ENCODE measurements around the gene TMEM132E. TPM values are rescaled to one million over a fixed set of nuclear protein-coding genes. Genes with fewer than 3 reads are reported as not detected.

Gene TMEM132E
- polyA plus RNA-seq, 2 of the 4 experiments (the other 2 are of a cell fraction) = not detected

DNA sequence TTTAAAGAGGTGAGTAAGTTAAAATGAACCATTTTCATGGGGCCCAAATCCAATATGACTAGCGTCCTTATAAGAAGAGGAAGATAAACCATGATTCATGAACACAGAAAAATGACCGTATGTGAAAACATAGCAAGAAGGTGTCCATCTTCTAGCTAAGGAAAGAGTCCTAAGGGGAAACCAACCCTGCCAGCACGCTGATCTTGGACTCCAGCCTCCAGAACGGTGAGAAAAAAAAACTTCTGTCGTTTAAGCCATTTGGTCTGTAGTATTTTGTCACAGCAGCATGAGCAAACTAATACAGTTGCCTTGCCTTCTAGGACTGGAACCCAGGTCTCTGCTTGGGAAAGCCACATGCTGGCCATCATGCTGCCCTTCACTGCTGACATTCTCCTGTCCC lies 4.2 kb upstream of the TMEM132E start:
- no peak for FAIRE-seq
- Histone ChIP-seq H3K9me3 (no peaks in the 10 kb centered on the region), H3K4me1 (peaks cover 13% of the 10 kb centered on the region; the same call in 2 of the 3 replicates), H3K27ac (no peak overlapping the region), H3K4me3 (no peak overlapping the region), H3K4me2 (no peak overlapping the region)
- TF ChIP-seq BHLHE40 (IDR thresholded peaks at IDR 0.05; ENCODE audit: low read depth, low read length) (no peak), NFE2L2 (conservative IDR thresholded peaks at IDR 0.05; ENCODE audit: low read length) (no peak), PHF8 (IDR thresholded peaks at IDR 0.05; ENCODE audit: borderline replicate concordance, low read depth) (no peak), RAD21 (conservative IDR thresholded peaks at IDR 0.05 in 1 of 2, IDR thresholded peaks at IDR 0.05 in 1 of 2) (no peak), ZC3H11A (IDR thresholded peaks at IDR 0.05) (no peak), KDM1A (IDR thresholded peaks at IDR 0.05; ENCODE audit: low read depth) (no peak)
- TF ChIP-seq, protein P1, sequence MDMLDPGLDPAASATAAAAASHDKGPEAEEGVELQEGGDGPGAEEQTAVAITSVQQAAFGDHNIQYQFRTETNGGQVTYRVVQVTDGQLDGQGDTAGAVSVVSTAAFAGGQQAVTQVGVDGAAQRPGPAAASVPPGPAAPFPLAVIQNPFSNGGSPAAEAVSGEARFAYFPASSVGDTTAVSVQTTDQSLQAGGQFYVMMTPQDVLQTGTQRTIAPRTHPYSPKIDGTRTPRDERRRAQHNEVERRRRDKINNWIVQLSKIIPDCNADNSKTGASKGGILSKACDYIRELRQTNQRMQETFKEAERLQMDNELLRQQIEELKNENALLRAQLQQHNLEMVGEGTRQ (IDR thresholded peaks at IDR 0.05) = no peak
- 19% methylated on average over 5 of the region's 5 CpGs for WGBS (ENCODE audit: missing lambda C conversion rate)
- ChIA-PET POLR2A (no interaction called here), CTCF (interaction anchor here (1.3 to 2.0 kb wide), 3 partner anchors 13 to 56 kb away, joined by 3 to 5 read pairs (median 4); no protein-coding TSS in a partner anchor)
- no peak for DNase-seq (ENCODE audit: low read depth in 1 of 2, low spot score in 1 of 2)
- no peak for ATAC-seq

DNA sequence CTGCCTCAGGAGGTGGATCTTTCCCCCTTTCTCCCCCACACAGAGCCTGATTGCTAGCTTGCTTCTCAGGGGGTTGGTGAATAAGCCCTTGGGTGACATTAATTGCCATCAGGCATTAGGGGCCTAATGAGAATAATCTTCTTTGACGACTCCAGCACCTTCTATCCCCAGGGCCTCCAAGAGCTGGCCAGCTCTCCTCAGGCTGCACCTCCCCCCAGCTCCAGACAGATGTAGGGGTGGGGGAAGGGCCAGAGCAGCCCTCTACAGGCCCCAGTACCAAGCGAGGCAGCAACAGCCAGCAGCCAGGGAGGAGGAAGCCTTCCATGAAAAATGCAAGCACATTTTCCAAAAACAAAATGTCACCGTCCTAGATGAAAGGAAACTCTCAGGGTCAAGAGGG lies 1.4 kb upstream of the TMEM132E start:
- no peak overlapping the region for H3K4me3 ChIP-seq
- no peaks in the 10 kb centered on the region for H3K9me3 ChIP-seq
- H3K4me2 ChIP-seq = no peak overlapping the region
- H3K4me1 ChIP-seq = peaks cover 25% of the 10 kb centered on the region
- H3K27ac ChIP-seq = no peak overlapping the region
- 40% methylated on average over 3 of the region's 3 CpGs for WGBS (ENCODE audit: missing lambda C conversion rate)
- TF ChIP-seq CTCF (IDR thresholded peaks at IDR 0.05) (no peak), REST (IDR thresholded peaks at IDR 0.05) (no peak), SMC3 (IDR thresholded peaks at IDR 0.05) (no peak), ESRRA (IDR thresholded peaks at IDR 0.05; ENCODE audit: borderline replicate concordance, low read length) (no peak), EHMT2 (IDR thresholded peaks at IDR 0.05; ENCODE audit: low read depth) (no peak), RNF2 (IDR thresholded peaks at IDR 0.05; ENCODE audit: borderline replicate concordance, low read depth) (no peak), HOXB5 (CRISPR knock-in tag; IDR thresholded peaks at IDR 0.05) (no peak)
- TF ChIP-seq, protein P2, sequence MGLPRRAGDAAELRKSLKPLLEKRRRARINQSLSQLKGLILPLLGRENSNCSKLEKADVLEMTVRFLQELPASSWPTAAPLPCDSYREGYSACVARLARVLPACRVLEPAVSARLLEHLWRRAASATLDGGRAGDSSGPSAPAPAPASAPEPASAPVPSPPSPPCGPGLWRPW (IDR thresholded peaks at IDR 0.05) = no peak
- ChIA-PET POLR2A (no interaction called here), CTCF (interaction anchor here (0.8 to 1.3 kb wide), 5 partner anchors 27 to 407 kb away, joined by 3 to 4 read pairs (median 3); no protein-coding TSS in a partner anchor)
- no peak for ATAC-seq
- FAIRE-seq = no peak
- no peak for DNase-seq (ENCODE audit: low read depth in 1 of 2, low spot score in 1 of 2)

DNA sequence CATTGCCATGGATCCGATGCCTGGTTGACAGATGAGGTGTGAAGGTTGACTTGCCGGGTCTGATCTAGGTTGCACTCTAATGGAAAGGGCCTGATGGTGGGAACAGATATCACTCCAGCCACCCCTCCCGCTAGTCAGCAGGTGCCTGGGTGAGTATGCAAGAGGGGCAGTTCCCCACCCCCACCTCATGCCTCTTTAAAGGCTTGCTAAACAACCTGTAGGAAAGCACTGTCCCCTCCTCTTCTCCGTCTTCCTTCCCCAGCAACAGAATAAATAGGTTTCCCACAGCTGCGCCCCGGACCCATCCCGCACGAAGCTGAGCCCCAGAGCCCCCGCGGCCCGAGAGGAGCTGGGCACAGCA lies 746 bp upstream of the TMEM132E start:
- H3K27ac ChIP-seq = no peak overlapping the region
- POLR2A ChIA-PET = no interaction called here
- peak overlapping the region; percentile 86 for H3K4me2 ChIP-seq
- no peak for TF ChIP-seq ZNF302 (CRISPR knock-in tag; IDR thresholded peaks at IDR 0.05)
- no peak for TF ChIP-seq POLR2A (IDR thresholded peaks at IDR 0.05; ENCODE audit: low read length)
- no peak for TF ChIP-seq HOXB5 (CRISPR knock-in tag; IDR thresholded peaks at IDR 0.05)
- TF ChIP-seq PHF8 (IDR thresholded peaks at IDR 0.05; ENCODE audit: borderline replicate concordance, low read depth) = no peak
- no peak for TF ChIP-seq KDM1A (IDR thresholded peaks at IDR 0.05; ENCODE audit: low read depth)
- no peak for TF ChIP-seq RFX5 (IDR thresholded peaks at IDR 0.05)
- no peak for TF ChIP-seq EP300 (IDR thresholded peaks at IDR 0.05)
- TF ChIP-seq RCOR1 (IDR thresholded peaks at IDR 0.05; ENCODE audit: low read depth, low read length) = no peak
- TF ChIP-seq JUN (IDR thresholded peaks at IDR 0.05) = no peak
- WGBS (ENCODE audit: missing lambda C conversion rate) = 52% methylated on average over 9 of the region's 11 CpGs
- DNase-seq (ENCODE audit: low read depth in 1 of 2, low spot score in 1 of 2) (no peak), ATAC-seq (no peak), FAIRE-seq (no peak)
- H3K4me3 ChIP-seq = no peak overlapping the region; the same call in 2 of the 3 replicates
- CTCF ChIA-PET = interaction anchor here (0.8 to 1.9 kb wide), 5 partner anchors 16 to 407 kb away, joined by 3 to 6 read pairs (median 3); no protein-coding TSS in a partner anchor
- H3K4me1 ChIP-seq = peaks cover 25% of the 10 kb centered on the region
- no peaks in the 10 kb centered on the region for H3K9me3 ChIP-seq
